A549 (cell line): ENCODE results near the gene KLC3. TPM values are rescaled to one million over a fixed set of nuclear protein-coding genes. Genes with fewer than 3 reads are reported as not detected.

Source experiments
- ATAC-seq, 2 experiments: fragments of 200-7000 bp in 1 of 2; fragments of >200 bp in 1 of 2; cut with Nextera tagmentation in 1 of 2; cut with Tn5 transposase in 1 of 2; 3 replicates each; pipeline versions ENCODE4 v1.8.0 to v1.9.1; 2018 to 2020; ENCODE audit warnings: mild to moderate bottlenecking in 1 of 2, moderate library complexity in 1 of 2
- CTCF ChIA-PET: fragments of 300-600 bp; sonication (Branson Sonifier 250); formaldehyde crosslinking; extraction: SDS; loops from one replicate; lab custom pipeline; 2021; ENCODE audit warnings: antibody characterized with exemption, inconsistent platforms; lab: Yijun Ruan, JAX
- POLR2A ChIA-PET: fragments of 350-600 bp; formaldehyde crosslinking; extraction: SDS; loops from one replicate; lab custom pipeline; 2021; ENCODE audit warnings: antibody characterized with exemption, inconsistent platforms; lab: Yijun Ruan, JAX
- DNase-seq, 2 experiments: peaks; one replicate each; pipeline versions ENCODE4 v3.0.0 to v3.0.0-alpha.2; 2011 to 2016; ENCODE audit warnings: low read depth in 1 of 2, low spot score in 1 of 2
- FAIRE-seq: peaks from 2 replicates; lab custom pipeline; 2011; peaks lifted over from hg19 to GRCh38; lab: Jason Lieb, UNC
- H3K27ac ChIP-seq, 2 experiments: fragments of >200 bp; sonication (Bioruptor Twin); formaldehyde crosslinking; 3 replicates each; pipeline ENCODE4 v1.5.1; 2016 to 2017
- H3K4me1 ChIP-seq: fragments of >200 bp; sonication (Bioruptor Twin); formaldehyde crosslinking; 3 replicates; pipeline ENCODE4 v1.6.1; 2016
- H3K4me2 ChIP-seq: fragments of >200 bp; sonication (Bioruptor Twin); formaldehyde crosslinking; 3 replicates; pipeline ENCODE4 v1.6.1; 2016
- H3K4me3 ChIP-seq: fragments of >200 bp; sonication (Bioruptor Twin); formaldehyde crosslinking; 3 replicates; pipeline ENCODE4 v1.5.1; 2016
- H3K9me3 ChIP-seq: fragments of >200 bp; sonication (Bioruptor Twin); formaldehyde crosslinking; 3 replicates; pipeline ENCODE4 v1.6.1; 2016
- ATOH8 ChIP-seq: fragments of 250-450 bp; sonication (Bioruptor Pico); IDR thresholded peaks from 2 replicates; pipeline ENCODE4 v1.5.0; 2020; ENCODE audit warnings: low read depth, mild to moderate bottlenecking, moderate library complexity
- BCL3 ChIP-seq: fragments of >200 bp; sonication (Bioruptor Twin); formaldehyde crosslinking; IDR thresholded peaks from 3 replicates; pipeline ENCODE4 v1.6.1; 2016
- CHD2 ChIP-seq: fragments of 150-350 bp; IDR thresholded peaks from 2 replicates; pipeline ENCODE4 v1.6.1; 2014; ENCODE audit warnings: low read length; ENCODE audit not compliant: partially characterized antibody
- EHF ChIP-seq: fragments of 250-450 bp; sonication (Bioruptor Pico); IDR thresholded peaks from 2 replicates; pipeline ENCODE4 v1.5.0; 2020; ENCODE audit warnings: mild to moderate bottlenecking
- EP300 ChIP-seq, 2 experiments: fragments of >200 bp; sonication (Bioruptor Twin); formaldehyde crosslinking; IDR thresholded peaks; 2 replicates in 1 of 2; 3 replicates in 1 of 2; pipeline ENCODE4 v1.6.1; 2016 to 2017
- ESRRA ChIP-seq: fragments of 150-350 bp; IDR thresholded peaks from 2 replicates; pipeline ENCODE4 v1.6.1; 2014; ENCODE audit warnings: mild to moderate bottlenecking, low read length, borderline replicate concordance
- FOSL2 ChIP-seq, 2 experiments: fragments of 450-650 bp in 1 of 2; fragments of >200 bp in 1 of 2; sonication (Bioruptor Twin) in 1 of 2; formaldehyde crosslinking; IDR thresholded peaks; 2 replicates each; pipeline versions ENCODE4 v1.5.0 to v1.6.1; 2016 to 2020; ENCODE audit warnings: mild to moderate bottlenecking in 1 of 2, moderate library complexity in 1 of 2
- HEYL ChIP-seq: fragments of 250-450 bp; sonication (Bioruptor Pico); IDR thresholded peaks from 2 replicates; pipeline ENCODE4 v1.8.0; 2021; ENCODE audit warnings: mild to moderate bottlenecking, moderate library complexity
- HMGXB4 ChIP-seq: fragments of 250-450 bp; sonication (Bioruptor Pico); IDR thresholded peaks from 2 replicates; pipeline ENCODE4 v1.5.0; 2021; ENCODE audit warnings: mild to moderate bottlenecking, moderate library complexity, borderline replicate concordance
- KDM5A ChIP-seq: fragments of 200-600 bp; sonication (generic); IDR thresholded peaks from 2 replicates; pipeline ENCODE4 v1.6.1; 2016; ENCODE audit warnings: antibody characterized with exemption, mild to moderate bottlenecking
- MAFK ChIP-seq: fragments of 450-650 bp; IDR thresholded peaks from 2 replicates; pipeline ENCODE4 v1.6.1; 2014; ENCODE audit not compliant: partially characterized antibody
- MAX ChIP-seq: IDR thresholded peaks from 2 replicates; pipeline ENCODE4 v1.6.1; 2012
- NFE2L2 ChIP-seq: fragments of 150-350 bp; conservative IDR thresholded peaks from 2 replicates; pipeline ENCODE4 v1.6.1; 2014; ENCODE audit warnings: low read length
- NR3C1 ChIP-seq: fragments of >200 bp; sonication (Bioruptor Twin); formaldehyde crosslinking; IDR thresholded peaks from 3 replicates; pipeline ENCODE4 v1.6.1; 2017
- POLR2AphosphoS2 ChIP-seq: conservative IDR thresholded peaks from 2 replicates; pipeline ENCODE4 v1.6.1; 2012; ENCODE audit warnings: low read length, improper control_type of control experiment, inconsistent platforms
- RARB ChIP-seq: fragments of 250-450 bp; sonication (Bioruptor Pico); IDR thresholded peaks from 2 replicates; pipeline ENCODE4 v1.8.0; 2021; ENCODE audit warnings: mild to moderate bottlenecking, moderate library complexity
- RFX5 ChIP-seq: fragments of 450-650 bp; IDR thresholded peaks from 2 replicates; pipeline ENCODE4 v1.7.1; 2014; ENCODE audit warnings: antibody characterized with exemption, mild to moderate bottlenecking, moderate library complexity
- TP53 ChIP-seq: fragments of 250-450 bp; sonication (Bioruptor Pico); IDR thresholded peaks from 2 replicates; pipeline ENCODE4 v1.5.0; 2021; ENCODE audit warnings: mild to moderate bottlenecking, moderate library complexity
- ZFP36 ChIP-seq: fragments of 450-650 bp; IDR thresholded peaks from 2 replicates; pipeline ENCODE4 v1.6.1; 2014; ENCODE audit warnings: borderline replicate concordance; ENCODE audit not compliant: partially characterized antibody
- ZNF302 ChIP-seq: fragments of 250-450 bp; sonication (Bioruptor Pico); IDR thresholded peaks from 2 replicates; pipeline ENCODE4 v1.9.0; 2021; ENCODE audit warnings: inconsistent platforms, mild to moderate bottlenecking, moderate library complexity
- WGBS: methylation state at CpG from one replicate; pipeline ENCODE4 v1.1.6; 2017; ENCODE audit errors: missing lambda C conversion rate; 5-methylcytosine and 5-hydroxymethylcytosine counted together
- polyA plus RNA-seq, 4 experiments: library from polyadenylated mRNA; depleted of rRNA in 3 of 4; stranded (reverse); fragments of >200 nt; fragmentation: RNase III in 1 of 4; extraction: RNeasy Plus Mini Kit Qiagen cat#74134 plus additional on column Dnase treatment in 1 of 4; gene quantifications; 2 replicates in 3 of 4; 3 replicates in 1 of 4; pipeline ENCODE4 v1.2.3, GENCODE V29; 2011 to 2017
- TF ChIP-seq, protein P1 (sequence below): fragments of >200 bp; sonication (Bioruptor Twin); formaldehyde crosslinking; IDR thresholded peaks from 3 replicates; pipeline ENCODE4 v1.5.1; 2016

The KLC3 gene
- polyA plus RNA-seq, 2 of the 4 experiments (the other 2 are of a cell fraction) = 0.26 to 0.49 TPM

DNA sequence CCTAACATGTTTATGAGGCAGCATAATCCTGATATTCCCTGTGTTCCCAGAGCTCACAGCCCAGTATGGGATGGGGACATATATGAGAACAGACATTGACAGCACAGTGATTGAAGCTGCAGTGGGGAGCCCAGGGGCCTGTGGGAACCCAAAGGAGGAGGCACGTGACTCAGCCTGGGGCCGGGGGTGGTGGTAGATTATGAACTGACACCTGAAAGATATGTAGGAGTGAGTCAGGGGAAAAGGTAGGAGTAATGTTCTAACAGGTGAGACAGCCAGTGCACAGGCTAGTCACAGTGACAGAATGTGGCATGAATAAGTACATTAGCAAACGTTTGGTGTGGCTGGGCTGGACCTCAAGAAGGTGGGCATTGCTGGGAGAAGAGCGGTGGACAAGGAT lies 46.9 kb upstream of the KLC3 start (continued):
- no peak for TF ChIP-seq MAFK
- TF ChIP-seq HMGXB4 (CRISPR knock-in tag) = no peak

DNA sequence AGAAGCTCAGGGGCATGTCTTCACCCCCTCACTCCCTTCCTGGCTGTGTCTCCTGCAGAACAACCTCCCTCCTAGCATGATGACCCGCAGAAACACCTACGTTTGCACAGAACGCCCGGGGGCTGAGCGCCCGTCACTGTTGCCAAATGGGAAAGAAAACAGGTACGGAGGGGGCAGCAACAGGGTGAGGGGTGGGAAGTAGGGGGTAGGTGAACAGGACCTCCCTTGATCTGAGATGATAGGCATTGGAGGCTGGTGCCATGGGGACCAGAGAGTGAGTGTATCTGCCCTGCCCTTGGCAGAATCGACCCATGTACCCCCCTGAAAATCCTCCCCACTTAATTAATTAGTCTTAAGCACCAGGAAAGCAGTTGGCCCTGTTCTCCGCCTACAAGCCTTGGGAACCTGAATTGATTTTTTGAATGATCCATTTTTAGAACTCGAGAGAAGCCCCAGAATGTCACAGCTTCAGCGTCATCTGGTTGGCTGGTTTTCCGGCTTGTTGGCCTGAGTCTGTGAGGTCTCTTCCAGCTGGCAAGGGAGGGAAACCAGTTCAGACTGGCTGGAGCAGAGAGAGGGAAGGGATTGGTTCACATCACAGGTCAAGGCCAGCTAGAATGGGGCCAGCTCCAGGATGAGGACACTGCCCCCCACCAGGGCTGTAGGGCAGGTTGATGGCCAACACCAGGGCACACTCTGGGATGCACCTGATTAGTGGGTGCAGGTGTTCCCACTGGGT lies 46.1 kb upstream of the KLC3 start:
- ChIA-PET CTCF (no interaction called here), POLR2A (no interaction called here)
- no peak for TF ChIP-seq EP300 (IDR thresholded peaks at IDR 0.05)
- no peak for TF ChIP-seq RARB
- no peak for TF ChIP-seq KDM5A
- no peak for TF ChIP-seq ZNF302 (CRISPR knock-in tag)
- TF ChIP-seq ESRRA = no peak
- TF ChIP-seq EHF = no peak
- no peak for TF ChIP-seq MAX
- TF ChIP-seq CHD2 = no peak
- TF ChIP-seq RFX5 = no peak
- TF ChIP-seq BCL3 = no peak
- no peak for TF ChIP-seq TP53
- no peak for TF ChIP-seq HEYL (CRISPR knock-in tag)
- TF ChIP-seq NFE2L2 = no peak
- TF ChIP-seq, protein P1, sequence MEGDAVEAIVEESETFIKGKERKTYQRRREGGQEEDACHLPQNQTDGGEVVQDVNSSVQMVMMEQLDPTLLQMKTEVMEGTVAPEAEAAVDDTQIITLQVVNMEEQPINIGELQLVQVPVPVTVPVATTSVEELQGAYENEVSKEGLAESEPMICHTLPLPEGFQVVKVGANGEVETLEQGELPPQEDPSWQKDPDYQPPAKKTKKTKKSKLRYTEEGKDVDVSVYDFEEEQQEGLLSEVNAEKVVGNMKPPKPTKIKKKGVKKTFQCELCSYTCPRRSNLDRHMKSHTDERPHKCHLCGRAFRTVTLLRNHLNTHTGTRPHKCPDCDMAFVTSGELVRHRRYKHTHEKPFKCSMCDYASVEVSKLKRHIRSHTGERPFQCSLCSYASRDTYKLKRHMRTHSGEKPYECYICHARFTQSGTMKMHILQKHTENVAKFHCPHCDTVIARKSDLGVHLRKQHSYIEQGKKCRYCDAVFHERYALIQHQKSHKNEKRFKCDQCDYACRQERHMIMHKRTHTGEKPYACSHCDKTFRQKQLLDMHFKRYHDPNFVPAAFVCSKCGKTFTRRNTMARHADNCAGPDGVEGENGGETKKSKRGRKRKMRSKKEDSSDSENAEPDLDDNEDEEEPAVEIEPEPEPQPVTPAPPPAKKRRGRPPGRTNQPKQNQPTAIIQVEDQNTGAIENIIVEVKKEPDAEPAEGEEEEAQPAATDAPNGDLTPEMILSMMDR = no peak
- no peak for TF ChIP-seq ZFP36
- TF ChIP-seq POLR2AphosphoS2 = no peak
- no peak for TF ChIP-seq ATOH8
- TF ChIP-seq FOSL2 (IDR thresholded peaks at IDR 0.05) = no peak
- TF ChIP-seq FOSL2 (CRISPR knock-in tag; IDR thresholded peaks at IDR 0.05) = no peak
- TF ChIP-seq NR3C1 = no peak
- no peak overlapping the region for H3K27ac ChIP-seq
- FAIRE-seq = no peak
- no peak overlapping the region for H3K4me3 ChIP-seq
- 0 out of 3 replicates have a peak, but pooled peaks cover 9% of the 10 kb centered on the region for H3K9me3 ChIP-seq
- WGBS = 88% methylated on average over 12 of the region's 12 CpGs
- no peak overlapping the region for H3K4me2 ChIP-seq
- ATAC-seq = no peak
- no peaks in the 10 kb centered on the region for H3K4me1 ChIP-seq
- no peak for DNase-seq
